ENCODE measurements around the gene WIF1.

The WIF1 gene

DNA sequence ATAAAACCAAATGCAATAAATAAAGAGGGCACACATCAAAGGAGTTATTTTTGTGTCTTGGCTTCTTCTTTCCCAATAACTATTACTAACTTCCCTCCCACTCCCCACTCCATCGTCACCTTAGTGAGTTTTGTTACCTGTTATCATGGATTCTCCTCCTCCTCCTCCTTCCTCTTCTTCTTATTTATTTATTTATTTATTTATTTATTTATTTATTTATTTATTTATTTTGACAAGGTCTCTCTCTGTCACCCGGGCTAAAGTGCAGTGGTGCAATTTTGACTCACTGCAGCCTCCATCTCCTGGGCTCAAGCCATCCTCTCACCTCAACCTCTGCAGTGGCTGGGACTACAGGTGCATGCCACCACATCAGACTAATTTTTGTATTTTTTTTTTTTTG lies 26.4 kb downstream of the WIF1 start:
- H3K27ac ChIP-seq = no peak overlapping the region
- no peak for DNase-seq
- TF ChIP-seq, protein P1, sequence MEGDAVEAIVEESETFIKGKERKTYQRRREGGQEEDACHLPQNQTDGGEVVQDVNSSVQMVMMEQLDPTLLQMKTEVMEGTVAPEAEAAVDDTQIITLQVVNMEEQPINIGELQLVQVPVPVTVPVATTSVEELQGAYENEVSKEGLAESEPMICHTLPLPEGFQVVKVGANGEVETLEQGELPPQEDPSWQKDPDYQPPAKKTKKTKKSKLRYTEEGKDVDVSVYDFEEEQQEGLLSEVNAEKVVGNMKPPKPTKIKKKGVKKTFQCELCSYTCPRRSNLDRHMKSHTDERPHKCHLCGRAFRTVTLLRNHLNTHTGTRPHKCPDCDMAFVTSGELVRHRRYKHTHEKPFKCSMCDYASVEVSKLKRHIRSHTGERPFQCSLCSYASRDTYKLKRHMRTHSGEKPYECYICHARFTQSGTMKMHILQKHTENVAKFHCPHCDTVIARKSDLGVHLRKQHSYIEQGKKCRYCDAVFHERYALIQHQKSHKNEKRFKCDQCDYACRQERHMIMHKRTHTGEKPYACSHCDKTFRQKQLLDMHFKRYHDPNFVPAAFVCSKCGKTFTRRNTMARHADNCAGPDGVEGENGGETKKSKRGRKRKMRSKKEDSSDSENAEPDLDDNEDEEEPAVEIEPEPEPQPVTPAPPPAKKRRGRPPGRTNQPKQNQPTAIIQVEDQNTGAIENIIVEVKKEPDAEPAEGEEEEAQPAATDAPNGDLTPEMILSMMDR (IDR thresholded peaks at IDR 0.05; ENCODE audit: low read depth, low read length, missing control alignments) = no peak
- in situ Hi-C loops (cut with HindIII; ENCODE audit: low pct_ligation_motif_present, low sequenced_read_pairs) = no loop called here
- no peaks in the 10 kb centered on the region for H3K36me3 ChIP-seq (replicated peaks)
- H3K4me3 ChIP-seq (ENCODE audit: low read depth, low read length) = no peak overlapping the region
- peaks cover 18% of the 10 kb centered on the region for H3K27me3 ChIP-seq (replicated peaks)

DNA sequence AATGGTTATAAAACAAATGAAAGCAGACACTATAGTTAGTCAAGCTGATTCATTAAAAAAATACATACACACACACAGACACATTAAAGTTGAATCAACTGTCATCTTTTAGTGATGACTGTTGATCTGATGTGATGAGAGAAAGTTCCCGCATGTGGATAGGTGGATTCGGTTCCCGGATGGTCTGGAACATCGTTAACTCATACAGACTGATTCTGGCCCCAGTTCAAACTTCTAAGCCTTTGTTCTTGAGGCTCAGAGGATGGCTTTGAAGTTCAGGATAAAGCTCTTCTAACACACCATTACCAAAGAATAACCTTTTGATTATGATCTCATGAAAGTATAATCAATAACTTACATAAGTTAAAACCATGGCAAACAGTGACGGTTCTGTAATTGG lies 27.5 kb downstream of the WIF1 start:
- Histone ChIP-seq H3K27me3 (replicated peaks) (peaks cover 15% of the 10 kb centered on the region), H3K4me3 (ENCODE audit: low read depth, low read length) (no peak overlapping the region), H3K36me3 (replicated peaks) (no peaks in the 10 kb centered on the region), H3K27ac (no peak overlapping the region)
- in situ Hi-C loops (cut with HindIII; ENCODE audit: low pct_ligation_motif_present, low sequenced_read_pairs) = no loop called here
- DNase-seq = no peak
- TF ChIP-seq, protein P1 (IDR thresholded peaks at IDR 0.05; ENCODE audit: low read depth, low read length, missing control alignments) = no peak

DNA sequence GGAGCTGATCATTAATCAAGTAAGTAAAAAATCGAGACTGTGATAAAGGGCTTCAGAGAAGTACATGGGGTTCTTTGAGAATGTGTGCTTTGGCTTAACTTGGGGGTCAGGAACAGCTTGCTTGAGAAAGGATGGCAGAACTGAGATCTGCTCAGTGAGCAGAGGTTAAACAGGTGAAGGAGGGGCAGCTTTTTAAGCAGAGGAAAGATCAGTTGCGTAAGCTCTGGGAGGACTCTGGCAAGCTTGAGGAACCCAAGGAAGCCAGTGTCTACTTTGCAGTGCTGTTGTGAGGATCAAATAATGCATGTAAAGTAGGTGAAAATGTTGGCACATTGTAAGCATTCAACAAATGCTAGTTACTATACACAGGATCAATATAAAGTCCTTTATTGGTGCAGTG lies 30.6 kb downstream of the WIF1 start:
- TF ChIP-seq, protein P1 (IDR thresholded peaks at IDR 0.05; ENCODE audit: low read depth, low read length, missing control alignments) = no peak
- in situ Hi-C loops (cut with HindIII; ENCODE audit: low pct_ligation_motif_present, low sequenced_read_pairs) = no loop called here
- no peak overlapping the region for H3K4me3 ChIP-seq (ENCODE audit: low read depth, low read length)
- H3K27me3 ChIP-seq (replicated peaks) = peaks cover 13% of the 10 kb centered on the region
- H3K36me3 ChIP-seq (replicated peaks) = no peaks in the 10 kb centered on the region
- no peak overlapping the region for H3K27ac ChIP-seq
- no peak for DNase-seq

DNA sequence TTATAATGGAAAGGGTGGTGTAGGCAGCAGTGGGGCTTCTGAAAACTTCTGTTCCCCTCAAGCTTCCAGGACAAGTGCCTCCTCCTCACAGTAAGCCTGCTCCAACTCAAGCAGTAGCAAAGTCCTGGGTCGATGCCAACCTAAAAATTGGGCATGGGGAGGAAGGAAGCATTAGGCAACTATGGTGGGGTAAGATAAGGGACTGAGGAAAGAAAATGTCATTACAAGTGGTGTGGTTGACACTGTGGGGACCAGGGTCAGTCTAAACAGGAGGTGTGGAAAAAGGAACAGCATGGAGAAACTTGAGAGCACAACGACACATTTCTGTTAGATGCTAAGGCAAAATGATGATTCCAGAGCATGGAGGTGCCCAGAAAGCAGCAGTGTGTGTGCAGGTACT lies 34.9 kb downstream of the WIF1 start:
- no peak for DNase-seq
- no peak overlapping the region for H3K4me3 ChIP-seq (ENCODE audit: low read depth, low read length)
- no peaks in the 10 kb centered on the region for H3K36me3 ChIP-seq (replicated peaks)
- peaks cover 25% of the 10 kb centered on the region for H3K27me3 ChIP-seq (replicated peaks)
- in situ Hi-C loops (cut with HindIII; ENCODE audit: low pct_ligation_motif_present, low sequenced_read_pairs) = no loop called here
- TF ChIP-seq, protein P1 (IDR thresholded peaks at IDR 0.05; ENCODE audit: low read depth, low read length, missing control alignments) = no peak
- H3K27ac ChIP-seq = no peak overlapping the region

DNA sequence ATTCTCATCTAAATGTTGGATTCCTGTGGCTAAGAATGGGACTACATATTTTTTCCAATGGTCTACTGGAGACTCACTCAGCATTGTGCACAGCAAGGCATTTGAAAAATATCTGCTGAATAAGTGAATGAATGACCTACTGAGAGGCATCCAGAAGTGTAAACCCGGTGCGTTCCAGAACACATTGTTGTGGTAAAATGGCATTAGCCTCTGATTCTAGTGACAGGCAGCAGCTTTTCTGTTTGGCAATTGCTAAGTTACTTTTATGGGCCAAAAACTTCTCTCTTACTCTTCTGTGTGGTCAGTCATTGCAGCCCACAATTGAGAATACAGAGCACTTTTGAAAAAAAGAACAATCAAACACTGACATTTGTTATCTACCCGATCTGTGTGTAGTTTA lies 36.5 kb downstream of the WIF1 start:
- in situ Hi-C loops (cut with HindIII; ENCODE audit: low pct_ligation_motif_present, low sequenced_read_pairs) = no loop called here
- TF ChIP-seq, protein P1 (IDR thresholded peaks at IDR 0.05; ENCODE audit: low read depth, low read length, missing control alignments) = no peak

DNA sequence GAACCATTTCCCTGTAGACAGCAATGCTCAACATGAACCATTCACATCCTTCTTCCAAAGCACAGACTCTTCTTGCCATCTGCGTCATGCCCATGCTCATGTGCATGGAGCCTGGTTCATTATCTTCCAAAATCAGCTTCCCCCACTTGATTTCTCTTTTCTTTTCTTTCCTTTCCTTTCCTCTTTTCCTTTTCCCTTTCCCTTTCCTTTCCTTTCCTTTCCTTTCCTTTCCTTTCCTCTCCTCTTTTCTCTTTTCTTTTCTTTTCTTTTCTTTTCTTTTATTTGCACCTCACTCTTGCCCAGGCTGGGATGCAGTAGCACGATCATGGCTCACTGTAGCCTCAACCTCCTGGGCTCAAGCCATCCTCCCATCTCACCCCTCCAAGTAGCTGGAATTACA lies 37.5 kb downstream of the WIF1 start:
- no peak for DNase-seq
- H3K27me3 ChIP-seq (replicated peaks) = peaks cover 26% of the 10 kb centered on the region
- in situ Hi-C loops (cut with HindIII; ENCODE audit: low pct_ligation_motif_present, low sequenced_read_pairs) = no loop called here
- no peak overlapping the region for H3K27ac ChIP-seq
- H3K4me3 ChIP-seq (ENCODE audit: low read depth, low read length) = no peak overlapping the region
- TF ChIP-seq, protein P1 (IDR thresholded peaks at IDR 0.05; ENCODE audit: low read depth, low read length, missing control alignments) = no peak
- H3K36me3 ChIP-seq (replicated peaks) = no peaks in the 10 kb centered on the region

More for the DNA sequence above, 36.5 kb downstream of the WIF1 start:
- Histone ChIP-seq H3K27me3 (replicated peaks) (peaks cover 28% of the 10 kb centered on the region), H3K4me3 (ENCODE audit: low read depth, low read length) (no peak overlapping the region), H3K36me3 (replicated peaks) (no peaks in the 10 kb centered on the region), H3K27ac (no peak overlapping the region)
- no peak for DNase-seq

Measured in brain microvascular endothelial cell (primary cell).